HG03039 (cell line): ENCODE measurements around the gene CRB2.
"Not testable (repeated sequence)": the region's sequence is repeated elsewhere in the genome, so short reads cannot be mapped to it uniquely, and the experiment has no call there.

Experiments used
- ATAC-seq: cut with Tn5 transposase; IDR thresholded peaks from one replicate; pipeline ENCODE4 v1.9.1; 2021; ENCODE audit warnings: mild to moderate bottlenecking, moderate library complexity; ENCODE audit not compliant: unreplicated experiment

The CRB2 gene

DNA sequence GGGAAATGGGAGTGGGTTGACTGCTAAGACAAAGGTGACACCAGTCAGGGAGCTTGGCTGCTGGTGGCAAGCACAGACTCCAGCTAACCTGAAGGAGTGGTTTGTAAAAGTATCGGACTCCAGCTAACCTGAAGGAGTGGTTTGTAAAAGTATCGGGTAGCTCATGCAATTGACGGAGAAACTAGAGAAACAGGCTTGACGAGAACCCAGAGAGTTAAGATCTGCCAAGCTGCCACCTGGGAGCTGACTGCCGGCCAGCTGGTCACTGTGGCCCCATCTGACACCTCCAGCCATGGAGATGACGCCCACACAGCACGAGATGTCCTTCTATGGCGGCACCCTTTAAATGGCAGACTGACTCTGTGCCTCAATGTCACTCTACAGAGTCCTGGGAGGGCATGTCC is 28.3 kb upstream of the CRB2 start:
- no peak for ATAC-seq

DNA sequence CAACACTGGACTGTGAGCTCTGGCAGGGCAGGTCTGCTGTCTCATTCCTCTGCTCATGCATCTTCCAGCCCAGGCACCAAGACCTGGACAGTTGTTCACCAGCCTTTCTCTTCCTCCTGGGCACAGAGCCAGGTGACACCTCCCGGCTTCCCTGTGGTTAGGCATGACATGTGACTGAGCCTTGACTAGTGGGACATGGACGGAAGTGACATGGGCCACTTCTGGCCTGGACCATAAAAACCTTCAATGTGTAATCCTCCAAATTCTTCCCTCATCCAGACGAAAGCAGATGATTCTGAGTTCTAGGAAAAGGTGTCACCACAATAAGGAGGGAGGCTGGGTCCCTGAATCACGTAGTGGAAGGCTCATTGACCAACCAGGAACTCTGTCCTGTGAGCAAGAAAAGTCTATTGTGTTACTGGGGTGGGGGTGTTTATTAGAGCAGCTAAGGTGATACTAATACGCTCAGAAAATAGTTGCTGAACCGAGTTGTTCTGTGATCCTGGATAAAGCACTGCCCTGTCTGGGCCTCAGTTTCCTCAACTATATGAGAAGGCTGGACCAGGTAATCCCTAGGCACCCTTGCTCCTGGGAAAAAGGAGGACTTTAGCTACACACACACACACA is 26.6 kb upstream of the CRB2 start:
- no peak for ATAC-seq

DNA sequence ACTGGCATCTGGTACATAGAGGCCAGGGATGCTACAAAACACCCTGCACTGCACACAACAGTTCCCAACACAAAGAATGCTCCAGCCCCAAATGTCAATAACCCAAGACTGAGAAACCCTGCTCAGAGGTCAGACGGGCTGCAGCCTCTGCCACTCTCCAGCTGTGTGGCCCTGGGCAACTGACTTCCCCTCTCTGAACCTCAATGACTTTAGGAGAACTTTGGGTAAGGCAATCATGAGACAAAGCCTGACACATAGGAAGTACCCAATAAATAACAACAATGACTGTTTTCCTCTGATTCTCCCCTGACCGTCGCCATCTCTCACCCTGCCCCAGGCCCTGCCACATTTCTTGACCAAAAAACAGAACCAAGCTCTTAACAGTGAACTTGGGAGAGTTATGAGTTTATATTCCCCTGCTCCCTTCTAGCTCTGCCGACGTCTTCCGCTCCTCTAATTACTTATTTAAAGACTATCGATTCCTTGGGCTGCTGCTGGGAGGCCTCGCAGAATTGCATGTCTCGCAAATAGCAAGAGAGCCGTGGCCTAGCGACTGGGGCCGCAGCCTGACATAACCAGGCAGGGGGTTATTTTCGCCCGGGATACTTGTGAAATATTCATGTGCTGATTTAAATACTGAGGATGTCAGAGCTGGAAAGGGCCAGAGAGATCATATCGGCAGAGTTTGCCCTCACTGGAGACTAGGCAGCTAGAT is 24.5 kb upstream of the CRB2 start:
- ATAC-seq: no peak

DNA sequence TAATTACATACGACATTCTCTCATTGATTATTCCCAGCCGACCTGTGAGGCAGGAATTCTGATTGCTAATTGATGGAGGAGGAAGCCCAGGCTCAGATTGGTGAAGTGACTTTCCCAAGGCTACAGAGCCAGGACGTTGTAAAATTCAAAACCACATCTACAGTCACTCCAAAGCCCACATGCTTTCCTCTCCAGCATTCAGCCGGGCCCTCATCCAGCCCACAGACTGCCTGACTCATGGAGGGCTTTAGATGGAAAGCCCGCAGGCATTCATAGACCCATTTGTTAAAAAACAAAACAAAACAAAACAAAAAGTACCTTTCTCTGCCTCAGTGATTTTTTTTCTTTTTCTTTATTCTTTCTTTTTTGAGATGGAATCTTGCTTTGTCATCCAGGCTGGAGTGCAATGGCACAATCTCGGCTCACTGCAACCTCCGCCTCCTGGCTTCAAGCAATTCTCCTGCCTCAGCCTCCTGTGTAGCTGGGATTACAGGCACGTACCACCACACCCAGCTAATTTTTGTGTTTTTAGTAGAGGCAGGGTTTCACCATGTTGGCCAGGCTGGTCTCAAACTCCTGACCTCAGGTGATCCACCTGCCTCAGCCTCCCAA is 22.8 kb upstream of the CRB2 start:
- not testable (repeated sequence) for ATAC-seq

- ATAC-seq: no peak
Measured at GRCh38 chr9:123334639-123335038, 21.4 kb upstream of the CRB2 start.

DNA sequence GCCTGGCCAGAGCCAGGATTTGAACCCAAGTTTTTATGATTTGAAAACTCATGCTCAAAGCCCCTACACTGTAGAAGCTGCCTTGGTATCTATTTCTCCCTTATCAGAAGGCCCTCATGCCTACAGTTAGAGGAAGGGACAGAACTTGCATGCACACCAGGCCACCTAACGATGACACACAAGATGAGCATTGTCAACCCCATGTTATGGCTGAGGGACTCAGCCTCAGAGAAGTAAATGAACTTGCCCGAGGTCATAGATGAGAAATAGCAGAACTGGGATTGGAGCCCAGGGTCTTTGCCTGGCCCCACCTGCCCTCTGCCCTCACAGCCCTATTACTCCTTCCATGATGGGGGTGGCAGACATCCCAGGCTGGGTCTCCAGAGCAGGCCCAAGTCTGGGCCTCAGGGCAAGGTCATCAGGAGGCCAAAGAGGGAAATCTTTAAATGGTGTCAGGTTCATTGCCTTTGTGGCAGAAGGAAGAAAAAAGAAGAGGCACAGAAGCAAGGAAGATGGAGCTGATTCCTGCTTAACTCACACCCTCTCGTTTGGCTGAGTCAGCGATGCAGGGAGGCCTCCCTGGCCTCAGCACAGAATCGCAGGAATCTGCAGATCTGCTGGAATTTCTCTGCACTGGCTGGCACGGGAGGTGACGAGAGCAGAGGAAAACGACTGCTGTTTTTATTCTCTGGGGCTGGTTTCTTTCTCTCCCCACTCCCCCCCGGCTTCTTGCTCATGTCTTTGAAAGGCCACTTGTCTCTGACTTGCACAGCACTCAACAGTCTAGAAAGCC is 20.6 kb upstream of the CRB2 start:
- no peak for ATAC-seq

GRCh38 chr9:123335986-123336329 is 20.0 kb upstream of the CRB2 start:
- ATAC-seq: no peak

DNA sequence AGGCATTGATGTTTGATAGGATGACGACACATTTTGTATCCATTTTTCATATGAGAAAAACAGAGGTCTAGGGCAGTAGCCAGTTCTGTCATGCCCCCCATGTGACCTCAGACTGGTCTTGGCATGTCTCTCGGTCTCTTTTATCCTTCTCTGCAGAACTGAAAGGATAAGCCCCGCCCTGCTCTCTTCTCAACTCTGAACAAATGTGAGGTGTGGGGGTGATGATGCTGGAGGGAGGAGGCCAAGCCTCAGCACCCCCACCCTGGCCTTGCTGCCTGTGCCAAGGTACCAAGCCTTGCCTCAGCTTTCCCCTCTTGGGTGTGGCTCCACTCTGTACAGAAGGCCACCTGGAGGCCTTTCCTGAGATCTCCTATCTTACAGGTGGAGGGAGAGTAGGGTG is 19.5 kb upstream of the CRB2 start:
- ATAC-seq: no peak

- ATAC-seq: no peak
Measured at GRCh38 chr9:123336959-123337358, 19.0 kb upstream of the CRB2 start.

DNA sequence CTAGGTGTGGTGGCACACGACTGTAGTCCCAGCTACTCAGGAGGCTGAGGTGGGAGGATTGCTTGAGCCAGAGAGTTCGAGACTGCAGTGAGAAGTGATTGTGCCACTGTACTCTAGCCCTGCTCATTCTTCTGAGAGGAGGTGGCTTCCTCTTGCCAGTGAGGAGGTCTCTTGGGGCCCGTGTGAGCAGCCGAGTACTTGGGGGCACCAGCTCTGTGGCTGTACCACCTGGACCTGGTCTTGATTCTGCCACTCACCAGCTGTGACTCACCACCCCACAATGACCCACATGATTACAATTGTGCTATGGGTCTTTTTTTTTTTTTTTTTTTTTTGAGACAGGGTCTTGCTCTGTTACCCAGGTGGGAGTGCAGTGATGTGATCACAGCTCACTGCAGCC is 18.0 kb upstream of the CRB2 start:
- no peak for ATAC-seq

- ATAC-seq: peak; percentile 59
Measured at GRCh38 chr9:123338710-123339665, 17.0 kb upstream of the CRB2 start.

GRCh38 chr9:123339666-123340510 is 16.1 kb upstream of the CRB2 start:
- ATAC-seq: peak; percentile 34

DNA sequence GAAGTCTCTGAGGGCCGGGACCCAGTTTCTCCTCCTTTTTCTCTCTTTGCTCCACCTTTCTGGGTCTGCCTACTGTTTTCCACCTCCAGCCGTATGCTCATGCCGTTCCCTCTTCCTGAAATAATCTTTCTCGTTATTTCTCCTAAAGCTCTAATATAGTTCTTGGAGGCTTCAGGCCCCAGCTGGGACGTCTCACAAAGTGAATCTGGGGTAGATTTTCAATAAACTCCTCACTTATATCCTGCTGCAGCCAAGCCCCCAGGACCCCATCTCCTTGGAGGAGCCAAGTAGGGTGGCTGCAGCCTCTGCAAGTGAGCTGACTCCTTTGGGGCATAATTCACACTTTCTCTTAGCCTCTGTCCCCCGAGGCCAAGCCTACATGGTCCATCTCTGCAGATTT is 14.2 kb upstream of the CRB2 start:
- no peak for ATAC-seq

DNA sequence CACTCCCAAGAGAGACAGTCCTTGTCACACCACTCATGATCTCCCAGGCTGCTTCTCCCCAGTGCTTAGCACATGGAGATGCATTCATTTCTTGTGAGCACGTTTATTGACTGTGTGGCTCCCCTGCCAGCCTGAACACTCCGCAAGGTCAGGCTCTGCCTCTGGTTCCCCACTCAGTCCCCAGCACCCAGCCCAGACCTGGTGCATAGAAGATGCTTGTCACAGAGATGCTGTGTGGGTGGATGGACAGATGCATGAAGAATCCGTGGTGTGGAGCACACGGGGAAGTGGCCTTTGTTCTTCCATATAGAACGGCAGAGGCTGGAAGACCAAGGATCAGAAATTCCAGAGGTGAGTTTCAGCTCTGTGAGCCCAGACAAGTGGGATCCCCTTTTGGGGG is 13.8 kb upstream of the CRB2 start:
- no peak for ATAC-seq

DNA sequence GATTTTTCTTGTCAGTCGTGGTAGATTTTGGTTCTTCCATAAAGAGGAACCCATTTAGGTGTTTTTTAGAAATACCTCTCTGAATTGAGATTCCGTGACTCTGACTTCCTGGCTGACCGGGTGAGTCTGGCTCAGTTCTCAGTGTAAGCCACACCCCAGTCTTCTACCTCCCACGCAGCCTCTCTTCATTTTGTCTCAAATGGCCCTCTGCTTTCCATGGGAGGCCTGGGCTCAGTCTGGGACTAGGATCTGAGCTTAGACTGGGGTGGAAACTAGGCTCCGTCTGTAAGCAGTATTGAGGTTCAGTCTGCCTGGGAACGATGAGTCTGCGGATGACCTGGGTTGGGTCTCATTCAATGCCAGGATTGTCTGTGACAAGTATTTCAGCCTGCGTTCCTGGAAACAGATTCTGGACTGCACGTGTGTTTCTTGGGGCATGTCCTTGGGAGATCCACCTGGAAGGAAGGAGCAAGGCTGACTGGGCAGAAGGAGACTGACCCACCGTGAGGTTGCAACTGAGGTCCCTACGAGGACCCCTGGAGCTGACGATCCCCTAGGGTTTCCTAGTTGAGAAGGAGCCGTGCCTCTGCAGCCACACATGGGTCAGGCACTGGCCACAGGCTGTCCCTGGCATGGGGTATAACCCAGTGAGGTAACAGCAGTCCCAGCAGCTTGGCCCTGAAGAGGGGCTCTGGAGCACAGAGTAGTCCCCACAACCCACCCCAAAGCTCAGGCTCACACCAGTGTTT is 12.4 kb upstream of the CRB2 start:
- ATAC-seq: no peak

DNA sequence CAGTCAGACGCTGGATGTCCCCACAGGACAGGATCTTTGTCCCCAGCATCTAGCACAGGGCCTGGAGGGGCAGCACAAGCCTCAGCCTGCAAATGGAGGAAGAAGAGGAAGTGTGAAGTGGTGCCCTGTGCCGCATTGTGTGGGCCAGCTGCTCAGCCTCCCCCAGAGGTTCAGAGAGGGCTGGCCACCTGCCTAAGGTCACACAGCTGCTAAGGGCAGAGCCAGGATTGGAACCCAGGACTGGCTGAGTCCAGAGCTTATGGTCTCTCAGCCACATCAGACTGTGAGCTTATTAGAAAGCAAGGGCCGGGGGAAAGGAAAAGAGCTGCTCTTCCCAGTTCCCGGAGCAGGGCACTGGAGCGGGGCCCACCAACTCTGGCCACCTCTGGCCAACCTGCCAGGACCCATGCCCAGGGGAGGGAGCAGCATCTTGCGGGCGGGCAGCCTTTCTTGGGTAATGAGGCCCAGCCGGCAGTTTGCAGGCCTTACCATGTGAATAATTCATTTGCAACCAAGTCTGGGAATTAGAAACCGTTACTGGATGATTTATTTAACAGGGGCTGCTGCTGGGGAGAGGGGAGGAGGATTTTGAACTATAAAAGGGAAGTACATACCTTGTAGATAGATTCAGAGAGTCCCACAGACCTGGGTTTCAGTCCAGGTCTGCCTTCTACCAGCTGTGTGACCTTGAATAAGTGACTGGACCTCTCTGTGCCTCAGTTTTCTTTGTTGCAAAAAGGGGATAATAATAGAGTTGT is 11.6 kb upstream of the CRB2 start:
- no peak for ATAC-seq

- no peak for ATAC-seq
Measured at GRCh38 chr9:123345567-123345955, 10.4 kb upstream of the CRB2 start.

DNA sequence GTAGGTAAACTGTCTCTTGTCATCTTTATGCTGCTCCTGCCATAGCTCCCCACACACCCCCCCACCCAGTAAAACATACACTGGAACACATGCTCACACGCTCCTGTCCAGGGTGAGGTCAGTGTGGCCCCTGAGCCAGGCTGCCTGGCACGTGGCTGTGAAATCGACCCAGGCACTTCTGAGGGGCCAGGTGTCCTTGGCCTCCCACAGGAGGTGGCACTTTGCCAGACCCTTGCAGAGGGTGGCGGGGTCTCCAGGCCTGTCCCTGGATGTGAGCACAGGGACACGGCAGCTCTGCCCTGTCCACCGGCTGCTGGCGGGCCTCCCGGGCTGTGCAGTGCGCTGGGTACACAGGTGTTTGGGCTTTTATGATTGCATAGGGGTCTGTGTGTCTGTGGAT is 10.0 kb upstream of the CRB2 start:
- no peak for ATAC-seq
